ENCODE data around the gene ZNF614.
"Not testable (repeated sequence)": the region's sequence is repeated elsewhere in the genome, so short reads cannot be mapped to it uniquely, and the experiment has no call there.

Gene ZNF614

DNA sequence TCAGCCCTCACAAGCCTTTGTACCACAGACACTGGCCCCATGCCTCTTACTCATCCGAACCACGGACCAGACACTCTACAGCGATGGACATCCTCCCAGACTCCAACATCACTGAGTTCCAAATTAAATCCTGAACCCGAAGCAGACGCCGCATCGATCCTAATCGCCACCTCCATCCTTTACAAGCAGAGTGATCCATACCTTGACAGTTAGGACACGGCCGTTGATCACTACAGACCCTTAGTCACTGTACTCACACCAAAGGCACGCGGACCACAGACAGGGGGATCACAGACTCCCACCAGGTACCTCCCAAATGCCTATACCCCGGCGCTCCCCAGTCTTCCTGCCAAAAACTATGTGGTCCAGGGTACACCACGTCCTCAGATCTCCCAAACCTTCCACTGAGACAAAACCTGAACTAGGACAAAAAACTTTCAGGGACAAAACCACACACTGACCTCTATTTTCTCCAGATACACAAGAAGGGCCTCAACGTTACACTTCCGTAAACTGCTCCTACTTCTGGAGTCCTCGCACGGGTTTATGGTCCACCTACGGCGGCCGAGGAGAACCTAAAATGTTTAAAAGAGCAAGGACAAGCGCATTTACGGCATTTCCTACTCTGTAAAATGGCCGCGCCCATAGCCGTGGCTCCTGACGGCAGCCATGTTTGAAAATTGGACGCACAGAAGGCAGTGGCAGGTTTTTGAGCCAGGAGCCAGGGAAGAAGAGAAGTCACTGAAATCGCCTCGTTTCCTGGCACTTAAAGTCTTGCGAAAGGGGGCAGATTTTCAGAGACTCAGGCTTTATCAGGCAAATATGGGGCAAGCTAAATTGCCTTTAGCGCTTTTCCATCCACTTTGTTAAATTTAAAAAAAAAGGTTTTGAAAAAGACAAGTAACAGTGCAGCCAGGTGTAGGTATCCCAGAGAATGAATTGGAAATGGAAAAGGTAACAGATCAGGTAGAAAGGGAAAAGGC, 41.6 kb downstream of the ZNF614 start, which contains the start of gene ZNF350:
ZNF350 (minus strand) TSS at position 532 of the 983 bp plus-strand sequence. CDS start 12,480 bp downstream, outside the sequence.
- peak; percentile 92 for DNase-seq

DNA sequence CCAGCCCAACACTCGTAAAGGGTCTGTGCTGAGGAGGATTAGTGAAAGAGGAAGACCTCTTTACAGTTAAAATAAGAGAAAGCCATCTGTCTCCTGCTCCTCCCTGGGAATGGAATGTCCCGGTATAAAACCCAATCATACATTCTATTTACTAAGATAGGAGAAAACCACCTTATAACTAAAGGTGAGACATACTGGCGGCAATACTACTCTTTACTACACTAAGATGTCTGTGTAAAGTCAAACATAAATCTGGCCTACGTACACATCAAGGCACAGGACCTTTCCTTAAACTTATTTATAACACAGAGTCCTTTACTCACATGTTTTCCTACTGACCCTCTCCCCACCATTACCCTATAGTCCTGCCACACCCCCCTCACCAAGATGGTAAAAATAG, 44.8 kb downstream of the ZNF614 start:
- no peak for DNase-seq

DNA sequence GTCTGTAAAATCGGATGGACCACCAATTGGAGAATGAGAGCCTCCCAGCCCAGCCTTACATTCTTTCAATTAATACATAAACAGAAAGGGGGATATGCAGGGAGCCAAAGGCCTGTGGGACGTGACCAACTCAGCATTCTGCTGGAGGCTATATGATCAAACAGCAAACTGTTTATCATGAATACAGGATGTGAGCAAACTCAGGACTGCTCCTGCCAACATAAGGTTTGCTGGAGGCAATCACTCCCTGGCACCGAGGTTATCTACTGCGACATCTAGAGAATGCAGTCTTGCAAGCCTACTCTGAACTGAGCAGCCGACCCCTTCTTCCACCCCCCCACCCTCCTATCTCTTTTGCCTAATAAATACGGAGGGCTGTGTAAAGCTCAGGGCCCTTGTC, 47.3 kb downstream of the ZNF614 start:
- not testable (repeated sequence) for DNase-seq

DNA sequence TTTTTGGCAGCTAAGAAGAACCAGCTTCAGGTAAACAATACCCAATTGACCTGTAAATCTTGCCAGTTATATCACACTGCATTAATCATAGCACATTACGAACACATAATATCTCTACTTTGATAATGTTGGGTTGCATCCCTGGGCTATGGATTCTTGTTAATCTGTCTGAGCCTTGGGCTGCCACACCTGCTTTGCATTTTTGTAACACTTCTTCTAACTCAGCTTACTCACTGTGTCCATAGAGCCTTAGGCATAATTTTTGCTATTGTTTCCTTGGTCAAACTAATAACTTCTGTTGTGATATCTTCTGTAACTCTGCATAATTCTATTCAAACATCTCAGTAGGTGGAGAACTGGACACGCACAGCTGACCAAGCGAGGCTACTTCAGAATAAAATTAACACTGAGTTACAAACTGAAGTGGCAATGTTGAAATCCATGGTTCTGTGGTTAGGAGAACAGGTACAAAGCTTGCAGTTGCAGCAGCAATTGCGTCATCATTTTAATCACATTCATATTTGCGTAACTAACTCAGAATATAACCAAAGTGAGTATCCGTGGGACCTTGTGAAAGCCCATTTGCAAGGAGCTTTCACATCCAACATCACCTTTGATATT, 48.0 kb downstream of the ZNF614 start:
- no peak for DNase-seq

DNA sequence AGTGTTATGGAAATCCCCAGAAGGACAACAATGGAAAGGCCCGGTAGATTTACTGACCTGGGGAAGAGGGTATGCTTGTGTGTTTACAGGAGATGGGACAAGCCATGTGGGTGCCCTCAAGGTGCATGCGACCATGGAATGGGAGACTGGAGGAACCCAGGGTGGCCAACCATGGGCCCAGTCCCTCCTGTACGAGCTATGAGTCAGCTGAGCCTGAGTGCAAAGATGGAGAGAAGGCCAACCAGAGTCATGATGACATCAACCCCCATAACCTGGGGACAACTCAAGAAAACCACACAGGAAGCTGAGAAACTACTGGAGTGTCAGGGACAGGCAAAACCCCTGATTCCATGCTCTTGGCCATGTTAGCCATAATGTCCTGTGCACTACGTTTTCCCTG, 49.3 kb downstream of the ZNF614 start:
- DNase-seq: no peak

DNA sequence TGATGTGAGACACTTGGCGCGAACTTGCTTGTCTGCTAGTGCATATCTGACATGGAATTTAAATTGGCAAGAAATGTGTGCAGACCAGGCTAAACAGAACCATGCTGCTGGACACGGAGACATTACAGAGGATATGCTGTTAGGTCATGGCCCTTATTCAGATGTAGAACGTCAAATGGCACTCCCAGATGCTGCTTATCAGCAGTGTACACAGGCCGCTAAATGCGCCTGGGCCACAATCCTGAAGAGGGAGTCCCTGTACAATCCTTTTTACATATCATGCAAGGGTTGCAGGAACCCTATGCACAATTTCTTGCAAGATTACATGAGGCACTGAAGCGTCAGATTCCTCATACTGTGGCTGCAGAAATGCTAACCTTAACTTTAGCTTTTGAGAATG, 50.8 kb downstream of the ZNF614 start:
- no peak for DNase-seq

DNA sequence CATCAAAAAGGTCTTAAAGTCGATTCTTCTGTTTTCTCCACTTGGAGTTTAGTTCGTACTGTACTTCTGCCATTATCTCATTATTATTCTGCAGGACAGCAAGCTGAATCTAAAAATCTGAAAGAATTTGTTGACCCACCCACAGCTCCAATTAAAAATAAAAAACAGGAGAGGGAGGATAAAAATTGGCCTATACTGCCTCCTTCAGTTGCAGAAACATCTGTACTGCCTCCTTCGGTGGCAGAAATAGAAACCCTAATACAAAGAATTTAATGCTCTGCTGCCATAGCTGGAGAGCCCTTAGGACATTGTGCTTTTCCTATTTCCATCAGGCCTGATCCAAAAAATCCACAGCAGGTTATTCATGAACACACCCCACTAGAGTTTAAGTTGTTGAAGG, 51.3 kb downstream of the ZNF614 start:
- DNase-seq: no peak

DNA sequence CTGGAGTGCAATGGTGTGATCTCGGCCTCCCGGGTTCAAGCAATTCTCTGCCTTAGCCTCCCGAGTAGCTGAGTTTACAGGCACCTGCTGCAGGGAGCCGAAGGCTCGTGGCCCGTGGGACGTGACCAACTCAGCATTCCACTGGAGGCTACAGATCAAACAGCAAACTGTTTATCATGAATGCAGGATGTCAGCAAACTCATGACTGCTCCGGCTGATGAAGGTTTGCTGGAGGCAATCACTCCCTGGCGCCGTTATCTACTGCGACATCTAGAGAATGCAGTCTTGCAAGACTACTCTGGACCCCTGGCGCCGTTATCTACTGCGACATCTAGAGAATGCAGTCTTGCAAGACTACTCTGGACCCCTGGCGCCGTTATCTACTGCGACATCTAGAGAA, 52.4 kb downstream of the ZNF614 start:
- DNase-seq: not testable (repeated sequence)

DNA sequence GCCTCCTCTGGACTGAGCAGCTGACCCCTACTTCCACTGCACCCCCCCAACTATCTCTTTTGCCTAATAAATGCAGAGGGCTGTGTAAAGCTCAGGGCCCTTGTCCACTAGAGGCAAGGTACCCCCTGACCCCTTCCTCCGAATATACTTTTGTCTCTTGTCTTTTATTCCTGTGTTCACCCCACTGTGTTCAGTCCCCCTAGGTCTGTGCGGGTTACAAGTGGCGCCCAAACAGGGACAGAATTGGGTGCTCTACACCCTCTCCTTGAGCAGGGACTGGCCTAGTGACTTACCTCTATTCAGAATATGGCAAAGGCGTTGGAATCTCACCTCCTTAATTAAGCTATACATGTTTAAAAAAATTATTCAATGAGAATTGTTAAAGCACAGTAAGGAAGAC, 56.6 kb downstream of the ZNF614 start:
- DNase-seq: no peak

DNA sequence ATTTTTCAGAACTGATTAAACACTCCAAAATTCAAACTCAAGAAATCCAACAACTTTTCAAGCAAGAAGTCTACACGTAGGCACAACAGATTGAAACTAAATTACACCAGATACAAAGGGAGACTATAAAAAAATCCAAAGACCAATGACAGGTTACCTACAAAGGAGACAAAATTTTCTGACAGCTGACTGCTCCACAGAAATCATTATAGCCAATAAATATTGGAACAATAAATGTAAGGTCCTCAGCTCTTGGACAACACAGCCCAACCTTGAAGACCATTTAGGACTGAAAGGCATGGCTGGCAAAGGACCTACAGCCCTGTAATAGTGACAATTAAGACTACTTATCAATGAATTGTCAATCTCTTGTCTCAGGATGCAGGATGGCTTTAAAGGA, 57.5 kb downstream of the ZNF614 start:
- no peak for DNase-seq

DNA sequence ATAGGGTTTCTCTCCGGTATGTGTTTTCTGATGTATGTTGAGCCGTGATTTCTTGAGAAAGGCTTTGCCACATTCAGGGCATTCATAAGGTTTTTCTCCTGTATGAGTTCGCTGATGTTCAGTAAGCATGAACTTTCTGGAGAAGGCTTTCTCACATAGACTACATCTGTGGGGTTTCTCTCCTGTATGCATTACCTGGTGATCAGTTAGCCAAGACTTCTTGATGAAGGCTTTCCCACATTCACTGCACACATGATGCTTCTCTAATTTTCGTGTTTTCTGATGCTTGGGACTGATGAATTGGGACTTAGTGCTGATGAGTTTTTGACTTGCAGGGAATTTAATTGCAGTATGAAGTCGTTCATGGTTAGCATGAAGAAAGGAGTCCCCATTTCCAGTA, 62.6 kb downstream of the ZNF614 start:
- no peak for DNase-seq

All from activated CD4-positive, alpha-beta T cell treated with anti-CD3 and anti-CD28 coated beads, Interleukin-2, Interleukin-6, amounts not matched to agents 100 ng/mL and 50 ng/mL, durations not matched to agents 16 hours and 8 hours (primary cell).